ENCODE results near the gene TSHZ1. TPM values are rescaled to one million over a fixed set of nuclear protein-coding genes. Genes with fewer than 3 reads are reported as not detected.

Gene TSHZ1
- total and polyA plus RNA-seq, 4 donors, result 4.2 to 6.6 (median 5.6) TPM

- no peak for TF ChIP-seq CTCF (IDR thresholded peaks at IDR 0.05; ENCODE audit: low read depth, low read length, missing input control)
Measured at GRCh38 chr18:75253043-75253442, 42.4 kb downstream of the TSHZ1 start (continued).

- Histone ChIP-seq H3K9ac (ENCODE audit: low read depth in 1 of 2, low read length in 2 of 2) (peak overlapping the region in 1 of 2 donors; percentile 8), H3K4me1 (ENCODE audit: control insufficient read depth in 4 of 4, insufficient read depth in 4 of 4, low read length in 3 of 4) (peaks cover 3 to 53% (median 23%) of the 10 kb centered on the region in 4 donors), H3K9me3 (ENCODE audit: control insufficient read depth in 4 of 4, low read length in 3 of 4) (no peaks in the 10 kb centered on the region), H3K27ac (ENCODE audit: low read depth in 1 of 2, low read length in 2 of 2) (peak overlapping the region; percentile 15 to 32), H3K36me3 (ENCODE audit: control insufficient read depth in 4 of 4, insufficient read depth in 3 of 4, low read depth in 1 of 4, low read length in 3 of 4) (no peaks in the 10 kb centered on the region), H3K4me3 (ENCODE audit: low read depth in 1 of 3, low read length in 3 of 3) (no peak overlapping the region), H3K27me3 (ENCODE audit: control insufficient read depth in 4 of 4, insufficient read depth in 4 of 4, low read length in 3 of 4) (no peaks in the 10 kb centered on the region)
- no peak for DNase-seq (ENCODE audit: low spot score)
- WGBS, result 30% methylated on average over 4 of the region's 4 CpGs
- TF ChIP-seq HNF4A (conservative IDR thresholded peaks at IDR 0.05), result peak; percentile 5 to 14
- TF ChIP-seq TAF1 (conservative IDR thresholded peaks at IDR 0.05), result no peak
- TF ChIP-seq GABPA (IDR thresholded peaks at IDR 0.05 in 1 of 2, conservative IDR thresholded peaks at IDR 0.05 in 1 of 2), result no peak
- TF ChIP-seq RAD21 (IDR thresholded peaks at IDR 0.05), result peak in 1 of 2 donors; percentile 45
Measured at GRCh38 chr18:75253784-75254183, 43.2 kb downstream of the TSHZ1 start.

GRCh38 chr18:75255094-75255493 lies 44.5 kb downstream of the TSHZ1 start:
- H3K9ac ChIP-seq (ENCODE audit: low read depth in 1 of 2, low read length in 2 of 2), result no peak overlapping the region
- H3K27ac ChIP-seq (ENCODE audit: low read depth in 1 of 2, low read length in 2 of 2), result no peak overlapping the region
- no peak overlapping the region for H3K4me3 ChIP-seq (ENCODE audit: low read depth in 1 of 3, low read length in 3 of 3)
- no peaks in the 10 kb centered on the region for H3K36me3 ChIP-seq (ENCODE audit: control insufficient read depth in 4 of 4, insufficient read depth in 3 of 4, low read depth in 1 of 4, low read length in 3 of 4)
- H3K27me3 ChIP-seq (ENCODE audit: control insufficient read depth in 4 of 4, insufficient read depth in 4 of 4, low read length in 3 of 4), result no peaks in the 10 kb centered on the region
- no peak for DNase-seq (ENCODE audit: low spot score)
- TF ChIP-seq ZBTB33 (IDR thresholded peaks at IDR 0.05) (no peak), CTCF (IDR thresholded peaks at IDR 0.05; ENCODE audit: low read depth, low read length, missing input control) (no peak), GABPA (IDR thresholded peaks at IDR 0.05 in 1 of 2, conservative IDR thresholded peaks at IDR 0.05 in 1 of 2) (no peak), RAD21 (IDR thresholded peaks at IDR 0.05) (no peak)
- 83% methylated on average over 3 of the region's 3 CpGs for WGBS
- peaks cover 3 to 53% (median 25%) of the 10 kb centered on the region in 4 donors for H3K4me1 ChIP-seq (ENCODE audit: control insufficient read depth in 4 of 4, insufficient read depth in 4 of 4, low read length in 3 of 4)
- H3K9me3 ChIP-seq (ENCODE audit: control insufficient read depth in 4 of 4, low read length in 3 of 4), result no peaks in the 10 kb centered on the region

GRCh38 chr18:75256376-75256775 lies 45.8 kb downstream of the TSHZ1 start:
- Histone ChIP-seq H3K4me1 (ENCODE audit: control insufficient read depth in 4 of 4, insufficient read depth in 4 of 4, low read length in 3 of 4) (peaks cover 3 to 46% (median 22%) of the 10 kb centered on the region in 4 donors), H3K27me3 (ENCODE audit: control insufficient read depth in 4 of 4, insufficient read depth in 4 of 4, low read length in 3 of 4) (no peaks in the 10 kb centered on the region), H3K9ac (ENCODE audit: low read depth in 1 of 2, low read length in 2 of 2) (no peak overlapping the region), H3K9me3 (ENCODE audit: control insufficient read depth in 4 of 4, low read length in 3 of 4) (no peaks in the 10 kb centered on the region), H3K4me3 (ENCODE audit: low read depth in 1 of 3, low read length in 3 of 3) (no peak overlapping the region), H3K27ac (ENCODE audit: low read depth in 1 of 2, low read length in 2 of 2) (no peak overlapping the region), H3K36me3 (ENCODE audit: control insufficient read depth in 4 of 4, insufficient read depth in 3 of 4, low read depth in 1 of 4, low read length in 3 of 4) (no peaks in the 10 kb centered on the region)
- no peak for TF ChIP-seq ZBTB33 (IDR thresholded peaks at IDR 0.05)
- no peak for TF ChIP-seq JUND (IDR thresholded peaks at IDR 0.05)
- TF ChIP-seq FOXA2 (IDR thresholded peaks at IDR 0.05), result no peak
- TF ChIP-seq MAX (IDR thresholded peaks at IDR 0.05), result no peak
- TF ChIP-seq RXRA (IDR thresholded peaks at IDR 0.05), result no peak
- no peak for TF ChIP-seq ATF3 (IDR thresholded peaks at IDR 0.05)
- no peak for TF ChIP-seq FOXA1 (IDR thresholded peaks at IDR 0.05)
- no peak for TF ChIP-seq YY1 (IDR thresholded peaks at IDR 0.05)
- TF ChIP-seq TAF1 (conservative IDR thresholded peaks at IDR 0.05), result no peak
- no peak for DNase-seq (ENCODE audit: low spot score)
